Measurements from ENCODE around the gene NEUROD2. TPM values are rescaled to one million over a fixed set of nuclear protein-coding genes. Genes with fewer than 3 reads are reported as not detected.
A peak's percentile ranks its signal among the peaks of the same experiment; 100 is the strongest.

The NEUROD2 gene
- total and polyA plus RNA-seq, 10 of the 15 experiments (the other 5 are each of a cell fraction or from before 2014, with no cell fraction given), result not detected

DNA sequence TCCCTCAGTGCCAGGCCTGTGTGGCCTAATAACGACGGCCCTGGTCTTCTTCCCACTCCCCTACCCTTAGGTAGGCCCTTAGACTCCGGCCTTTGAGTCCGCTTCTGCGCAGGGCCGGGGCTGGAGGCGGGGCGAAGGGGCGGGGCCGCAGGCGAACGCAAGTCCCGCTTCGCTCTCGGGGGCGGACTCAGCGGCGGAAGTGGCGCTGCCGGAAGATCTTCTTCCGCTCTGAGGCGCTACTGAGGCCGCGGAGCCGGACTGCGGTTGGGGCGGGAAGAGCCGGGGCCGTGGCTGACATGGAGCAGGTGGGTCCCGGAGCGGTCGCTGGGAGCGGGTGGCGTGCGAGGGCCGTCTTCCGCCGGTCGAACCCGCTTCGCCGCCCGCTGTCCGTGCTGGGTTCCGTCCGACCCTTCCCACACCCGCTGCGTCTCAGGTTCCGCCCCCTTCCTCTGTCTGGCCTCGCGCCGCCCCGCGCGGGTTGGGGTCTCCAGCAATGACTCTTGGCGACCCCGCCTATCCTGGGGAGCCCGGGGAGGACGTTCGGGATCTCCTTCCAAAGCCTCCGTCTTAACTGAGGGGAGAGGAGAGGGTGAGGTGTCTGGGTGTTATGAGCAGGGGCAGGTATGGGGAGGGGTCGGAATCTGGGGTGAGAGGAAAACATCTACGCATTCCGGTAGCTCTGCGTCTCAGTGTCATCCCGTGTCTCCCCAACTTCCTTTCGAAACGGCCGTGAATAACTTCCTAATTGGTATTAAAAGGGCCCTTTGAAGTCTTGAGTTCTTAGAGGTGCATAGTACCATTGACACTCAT is 29.4 kb upstream of the NEUROD2 start, which contains the start of gene STARD3 (continued):
- TF ChIP-seq, protein P1, sequence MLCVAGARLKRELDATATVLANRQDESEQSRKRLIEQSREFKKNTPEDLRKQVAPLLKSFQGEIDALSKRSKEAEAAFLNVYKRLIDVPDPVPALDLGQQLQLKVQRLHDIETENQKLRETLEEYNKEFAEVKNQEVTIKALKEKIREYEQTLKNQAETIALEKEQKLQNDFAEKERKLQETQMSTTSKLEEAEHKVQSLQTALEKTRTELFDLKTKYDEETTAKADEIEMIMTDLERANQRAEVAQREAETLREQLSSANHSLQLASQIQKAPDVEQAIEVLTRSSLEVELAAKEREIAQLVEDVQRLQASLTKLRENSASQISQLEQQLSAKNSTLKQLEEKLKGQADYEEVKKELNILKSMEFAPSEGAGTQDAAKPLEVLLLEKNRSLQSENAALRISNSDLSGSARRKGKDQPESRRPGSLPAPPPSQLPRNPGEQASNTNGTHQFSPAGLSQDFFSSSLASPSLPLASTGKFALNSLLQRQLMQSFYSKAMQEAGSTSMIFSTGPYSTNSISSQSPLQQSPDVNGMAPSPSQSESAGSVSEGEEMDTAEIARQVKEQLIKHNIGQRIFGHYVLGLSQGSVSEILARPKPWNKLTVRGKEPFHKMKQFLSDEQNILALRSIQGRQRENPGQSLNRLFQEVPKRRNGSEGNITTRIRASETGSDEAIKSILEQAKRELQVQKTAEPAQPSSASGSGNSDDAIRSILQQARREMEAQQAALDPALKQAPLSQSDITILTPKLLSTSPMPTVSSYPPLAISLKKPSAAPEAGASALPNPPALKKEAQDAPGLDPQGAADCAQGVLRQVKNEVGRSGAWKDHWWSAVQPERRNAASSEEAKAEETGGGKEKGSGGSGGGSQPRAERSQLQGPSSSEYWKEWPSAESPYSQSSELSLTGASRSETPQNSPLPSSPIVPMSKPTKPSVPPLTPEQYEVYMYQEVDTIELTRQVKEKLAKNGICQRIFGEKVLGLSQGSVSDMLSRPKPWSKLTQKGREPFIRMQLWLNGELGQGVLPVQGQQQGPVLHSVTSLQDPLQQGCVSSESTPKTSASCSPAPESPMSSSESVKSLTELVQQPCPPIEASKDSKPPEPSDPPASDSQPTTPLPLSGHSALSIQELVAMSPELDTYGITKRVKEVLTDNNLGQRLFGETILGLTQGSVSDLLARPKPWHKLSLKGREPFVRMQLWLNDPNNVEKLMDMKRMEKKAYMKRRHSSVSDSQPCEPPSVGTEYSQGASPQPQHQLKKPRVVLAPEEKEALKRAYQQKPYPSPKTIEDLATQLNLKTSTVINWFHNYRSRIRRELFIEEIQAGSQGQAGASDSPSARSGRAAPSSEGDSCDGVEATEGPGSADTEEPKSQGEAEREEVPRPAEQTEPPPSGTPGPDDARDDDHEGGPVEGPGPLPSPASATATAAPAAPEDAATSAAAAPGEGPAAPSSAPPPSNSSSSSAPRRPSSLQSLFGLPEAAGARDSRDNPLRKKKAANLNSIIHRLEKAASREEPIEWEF (IDR thresholded peaks at IDR 0.05; ENCODE audit: insufficient replicate concordance, low read depth, low read length), result no peak
- TF ChIP-seq, protein P2, sequence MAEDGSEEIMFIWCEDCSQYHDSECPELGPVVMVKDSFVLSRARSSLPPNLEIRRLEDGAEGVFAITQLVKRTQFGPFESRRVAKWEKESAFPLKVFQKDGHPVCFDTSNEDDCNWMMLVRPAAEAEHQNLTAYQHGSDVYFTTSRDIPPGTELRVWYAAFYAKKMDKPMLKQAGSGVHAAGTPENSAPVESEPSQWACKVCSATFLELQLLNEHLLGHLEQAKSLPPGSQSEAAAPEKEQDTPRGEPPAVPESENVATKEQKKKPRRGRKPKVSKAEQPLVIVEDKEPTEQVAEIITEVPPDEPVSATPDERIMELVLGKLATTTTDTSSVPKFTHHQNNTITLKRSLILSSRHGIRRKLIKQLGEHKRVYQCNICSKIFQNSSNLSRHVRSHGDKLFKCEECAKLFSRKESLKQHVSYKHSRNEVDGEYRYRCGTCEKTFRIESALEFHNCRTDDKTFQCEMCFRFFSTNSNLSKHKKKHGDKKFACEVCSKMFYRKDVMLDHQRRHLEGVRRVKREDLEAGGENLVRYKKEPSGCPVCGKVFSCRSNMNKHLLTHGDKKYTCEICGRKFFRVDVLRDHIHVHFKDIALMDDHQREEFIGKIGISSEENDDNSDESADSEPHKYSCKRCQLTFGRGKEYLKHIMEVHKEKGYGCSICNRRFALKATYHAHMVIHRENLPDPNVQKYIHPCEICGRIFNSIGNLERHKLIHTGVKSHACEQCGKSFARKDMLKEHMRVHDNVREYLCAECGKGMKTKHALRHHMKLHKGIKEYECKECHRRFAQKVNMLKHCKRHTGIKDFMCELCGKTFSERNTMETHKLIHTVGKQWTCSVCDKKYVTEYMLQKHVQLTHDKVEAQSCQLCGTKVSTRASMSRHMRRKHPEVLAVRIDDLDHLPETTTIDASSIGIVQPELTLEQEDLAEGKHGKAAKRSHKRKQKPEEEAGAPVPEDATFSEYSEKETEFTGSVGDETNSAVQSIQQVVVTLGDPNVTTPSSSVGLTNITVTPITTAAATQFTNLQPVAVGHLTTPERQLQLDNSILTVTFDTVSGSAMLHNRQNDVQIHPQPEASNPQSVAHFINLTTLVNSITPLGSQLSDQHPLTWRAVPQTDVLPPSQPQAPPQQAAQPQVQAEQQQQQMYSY (CRISPR knock-in tag; IDR thresholded peaks at IDR 0.05), result no peak
- TF ChIP-seq EGR1 (IDR thresholded peaks at IDR 0.05; ENCODE audit: borderline replicate concordance in 1 of 2, low read depth in 2 of 2, low read length in 2 of 2) (peak; percentile 4 to 21; a peak in 2 of 3 replicates), BCL11A (IDR thresholded peaks at IDR 0.05; ENCODE audit: low read depth, low read length) (no peak), IRF4 (IDR thresholded peaks at IDR 0.05; ENCODE audit: low read depth, low read length) (0 out of 2 replicates have a peak, but pooled peaks have one; percentile 23), ZNF207 (IDR thresholded peaks at IDR 0.05; ENCODE audit: borderline replicate concordance) (peak; percentile 79; the same call in 1 of the 2 replicates), TCF7 (IDR thresholded peaks at IDR 0.05; ENCODE audit: borderline replicate concordance) (no peak), SREBF2 (IDR thresholded peaks at IDR 0.05; ENCODE audit: low read length) (no peak), SIN3A (IDR thresholded peaks at IDR 0.05; ENCODE audit: low read depth, low read length) (no peak), CBX5 (IDR thresholded peaks at IDR 0.05; ENCODE audit: low read depth) (no peak), NFYB (IDR thresholded peaks at IDR 0.05; ENCODE audit: insufficient read depth, low read depth, low read length) (no peak), CREM (IDR thresholded peaks at IDR 0.05; ENCODE audit: low read depth) (0 out of 2 replicates have a peak, but pooled peaks have one; percentile 61), YY1 (IDR thresholded peaks at IDR 0.05; ENCODE audit: low read depth, low read length) (peak; percentile 77), RB1 (IDR thresholded peaks at IDR 0.05; ENCODE audit: borderline replicate concordance) (peak; percentile 91), SMAD1 (IDR thresholded peaks at IDR 0.05; ENCODE audit: low read depth, partially characterized antibody) (no peak), KAT2A (conservative IDR thresholded peaks at IDR 0.05; ENCODE audit: control insufficient read depth, low read depth, low read length) (no peak), ZBED1 (IDR thresholded peaks at IDR 0.05; ENCODE audit: borderline replicate concordance) (no peak), RUNX3 (IDR thresholded peaks at IDR 0.05; ENCODE audit: low read length) (peak; percentile 78)
- TF ChIP-seq, protein P3, sequence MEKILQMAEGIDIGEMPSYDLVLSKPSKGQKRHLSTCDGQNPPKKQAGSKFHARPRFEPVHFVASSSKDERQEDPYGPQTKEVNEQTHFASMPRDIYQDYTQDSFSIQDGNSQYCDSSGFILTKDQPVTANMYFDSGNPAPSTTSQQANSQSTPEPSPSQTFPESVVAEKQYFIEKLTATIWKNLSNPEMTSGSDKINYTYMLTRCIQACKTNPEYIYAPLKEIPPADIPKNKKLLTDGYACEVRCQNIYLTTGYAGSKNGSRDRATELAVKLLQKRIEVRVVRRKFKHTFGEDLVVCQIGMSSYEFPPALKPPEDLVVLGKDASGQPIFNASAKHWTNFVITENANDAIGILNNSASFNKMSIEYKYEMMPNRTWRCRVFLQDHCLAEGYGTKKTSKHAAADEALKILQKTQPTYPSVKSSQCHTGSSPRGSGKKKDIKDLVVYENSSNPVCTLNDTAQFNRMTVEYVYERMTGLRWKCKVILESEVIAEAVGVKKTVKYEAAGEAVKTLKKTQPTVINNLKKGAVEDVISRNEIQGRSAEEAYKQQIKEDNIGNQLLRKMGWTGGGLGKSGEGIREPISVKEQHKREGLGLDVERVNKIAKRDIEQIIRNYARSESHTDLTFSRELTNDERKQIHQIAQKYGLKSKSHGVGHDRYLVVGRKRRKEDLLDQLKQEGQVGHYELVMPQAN (conservative IDR thresholded peaks at IDR 0.05), result peak; percentile 89

Measured in GM12878 (cell line).